Measurements from ENCODE around the gene NUDT22. TPM values are rescaled to one million over a fixed set of nuclear protein-coding genes. Genes with fewer than 3 reads are reported as not detected.
A peak's percentile ranks its signal among the peaks of the same experiment; 100 is the strongest.

NUDT22 gene
- polyA plus RNA-seq, 1 donor (not counting 4 experiments of a cell fraction or from before 2014, with no cell fraction given): 31.1 TPM

- H3K27ac ChIP-seq (ENCODE audit: control insufficient read depth, insufficient read depth, low read length): no peak overlapping the region
- H3K27me3 ChIP-seq (ENCODE audit: control insufficient read depth, extremely low read depth, insufficient read depth, low read length): no peaks in the 10 kb centered on the region
- H3K4me1 ChIP-seq (ENCODE audit: control insufficient read depth, extremely low read depth, insufficient read depth, low read length): no peaks in the 10 kb centered on the region
- H4K20me1 ChIP-seq (ENCODE audit: control insufficient read depth, extremely low read depth, insufficient read depth, low read length): peaks cover 17% of the 10 kb centered on the region
- no peak overlapping the region for H3K9ac ChIP-seq (ENCODE audit: control insufficient read depth, extremely low read depth, insufficient read depth, low read length)
- H3K36me3 ChIP-seq (ENCODE audit: control insufficient read depth in 2 of 2, extremely low read depth in 1 of 2, insufficient read depth in 2 of 2, low read length in 2 of 2): peaks cover 35 to 52% of the 10 kb centered on the region in 2 experiments
- no peak overlapping the region for H3K4me2 ChIP-seq (ENCODE audit: control insufficient read depth, extremely low read depth, insufficient read depth, low read depth, low read length)
- H3K9me1 ChIP-seq (ENCODE audit: control insufficient read depth, extremely low read depth, insufficient read depth, low read length): no peaks in the 10 kb centered on the region
- DNase-seq (ENCODE audit: low read depth, low spot score) (no peak), FAIRE-seq (no peak)
- H2AFZ ChIP-seq (ENCODE audit: control insufficient read depth, low read length): no peak overlapping the region
- no peaks in the 10 kb centered on the region for H3K9me3 ChIP-seq (ENCODE audit: control insufficient read depth, low read depth, low read length)
- H3K4me3 ChIP-seq (ENCODE audit: control insufficient read depth in 2 of 3, extremely low read depth in 1 of 3, insufficient read depth in 2 of 3, low read depth in 1 of 3, low read length in 3 of 3): no peak overlapping the region
- H3K79me2 ChIP-seq (ENCODE audit: control insufficient read depth, insufficient read depth, low read length): no peaks in the 10 kb centered on the region
- TF ChIP-seq CTCF (optimal IDR thresholded peaks at IDR 0.05 in 1 of 3, IDR thresholded peaks at IDR 0.05 in 1 of 3, conservative IDR thresholded peaks at IDR 0.05 in 1 of 3; ENCODE audit: extremely low read depth in 1 of 3, insufficient read depth in 2 of 3, low read length in 3 of 3) (no peak), EZH2 (IDR thresholded peaks at IDR 0.05; ENCODE audit: low read length) (no peak)
- dilution Hi-C loops (cut with MboI; ENCODE audit: extremely low pct_ligation_motif_present, low sequenced_read_pairs): no loop called here
Observed at GRCh38 chr11:64204080-64204440, 22.0 kb upstream of the NUDT22 start.

GRCh38 chr11:64204464-64204989 lies 21.5 kb upstream of the NUDT22 start:
- no peak overlapping the region for H3K4me2 ChIP-seq (ENCODE audit: control insufficient read depth, extremely low read depth, insufficient read depth, low read depth, low read length)
- no peak overlapping the region for H3K27ac ChIP-seq (ENCODE audit: control insufficient read depth, insufficient read depth, low read length)
- peak; percentile 63 for FAIRE-seq
- dilution Hi-C loops (cut with MboI; ENCODE audit: extremely low pct_ligation_motif_present, low sequenced_read_pairs): no loop called here
- H3K9me1 ChIP-seq (ENCODE audit: control insufficient read depth, extremely low read depth, insufficient read depth, low read length): no peaks in the 10 kb centered on the region
- H3K4me1 ChIP-seq (ENCODE audit: control insufficient read depth, extremely low read depth, insufficient read depth, low read length): no peaks in the 10 kb centered on the region
- H3K36me3 ChIP-seq (ENCODE audit: control insufficient read depth in 2 of 2, extremely low read depth in 1 of 2, insufficient read depth in 2 of 2, low read length in 2 of 2): peaks cover 35 to 50% of the 10 kb centered on the region in 2 experiments
- H3K79me2 ChIP-seq (ENCODE audit: control insufficient read depth, insufficient read depth, low read length): no peaks in the 10 kb centered on the region
- H3K27me3 ChIP-seq (ENCODE audit: control insufficient read depth, extremely low read depth, insufficient read depth, low read length): no peaks in the 10 kb centered on the region
- no peaks in the 10 kb centered on the region for H3K9me3 ChIP-seq (ENCODE audit: control insufficient read depth, low read depth, low read length)
- peaks cover 17% of the 10 kb centered on the region for H4K20me1 ChIP-seq (ENCODE audit: control insufficient read depth, extremely low read depth, insufficient read depth, low read length)
- no peak overlapping the region for H3K9ac ChIP-seq (ENCODE audit: control insufficient read depth, extremely low read depth, insufficient read depth, low read length)
- TF ChIP-seq EZH2 (IDR thresholded peaks at IDR 0.05; ENCODE audit: low read length): no peak
- peak; percentile 82 to 88 (median 86) for TF ChIP-seq CTCF (optimal IDR thresholded peaks at IDR 0.05 in 1 of 3, IDR thresholded peaks at IDR 0.05 in 1 of 3, conservative IDR thresholded peaks at IDR 0.05 in 1 of 3; ENCODE audit: extremely low read depth in 1 of 3, insufficient read depth in 2 of 3, low read length in 3 of 3)
- no peak overlapping the region for H3K4me3 ChIP-seq (ENCODE audit: control insufficient read depth in 2 of 3, extremely low read depth in 1 of 3, insufficient read depth in 2 of 3, low read depth in 1 of 3, low read length in 3 of 3)
- peak; percentile 75 for DNase-seq (ENCODE audit: low read depth, low spot score)
- no peak overlapping the region for H2AFZ ChIP-seq (ENCODE audit: control insufficient read depth, low read length)
